Liver (tissue), 9 donors: ENCODE measurements around the gene EMID1. TPM values are rescaled to one million over a fixed set of nuclear protein-coding genes. Genes with fewer than 3 reads are reported as not detected.
"Not testable (repeated sequence)": the region's sequence is repeated elsewhere in the genome, so short reads cannot be mapped to it uniquely, and the experiment has no call there.

Experiments used
- DNase-seq: peaks from one replicate; pipeline ENCODE4 v3.0.0-alpha.2; 2017; ENCODE audit warnings: low spot score
- H3K27ac ChIP-seq, 2 donors: one replicate each; pipeline ENCODE4 v1.7.0; 2013; ENCODE audit warnings: inconsistent platforms in 2 of 2, low read length in 2 of 2, control low read depth in 1 of 2, low read depth in 1 of 2, mild to moderate bottlenecking in 1 of 2
- H3K27me3 ChIP-seq, 4 donors: one replicate each; pipeline versions ENCODE4 v1.6.1 to v1.7.0; 2013; ENCODE audit warnings: low read length in 3 of 4, inconsistent platforms in 1 of 4, mild to moderate bottlenecking in 1 of 4, moderate library complexity in 1 of 4; ENCODE audit not compliant: control insufficient read depth in 4 of 4, insufficient read depth in 4 of 4
- H3K36me3 ChIP-seq, 4 donors: one replicate each; pipeline versions ENCODE4 v1.6.1 to v1.7.0; 2013; ENCODE audit warnings: low read length in 3 of 4, mild to moderate bottlenecking in 3 of 4, low read depth in 1 of 4, moderate library complexity in 1 of 4; ENCODE audit not compliant: control insufficient read depth in 4 of 4, insufficient read depth in 3 of 4
- H3K4me1 ChIP-seq, 4 donors: one replicate each; pipeline versions ENCODE4 v1.6.1 to v1.7.0; 2013; ENCODE audit warnings: low read length in 3 of 4, mild to moderate bottlenecking in 3 of 4, moderate library complexity in 1 of 4; ENCODE audit not compliant: control insufficient read depth in 4 of 4, insufficient read depth in 4 of 4
- H3K4me3 ChIP-seq, 3 donors: one replicate each; pipeline versions ENCODE4 v1.6.1 to v1.7.0; 2013; ENCODE audit warnings: low read length in 3 of 3, control low read depth in 1 of 3, low read depth in 1 of 3, mild to moderate bottlenecking in 1 of 3
- H3K9ac ChIP-seq, 2 donors: one replicate each; pipeline ENCODE4 v1.7.0; 2013; ENCODE audit warnings: low read length in 2 of 2, mild to moderate bottlenecking in 2 of 2, moderate library complexity in 2 of 2, control low read depth in 1 of 2, low read depth in 1 of 2
- H3K9me3 ChIP-seq, 4 donors: one replicate each; pipeline versions ENCODE4 v1.6.1 to v1.7.0; 2013; ENCODE audit warnings: low read length in 3 of 4; ENCODE audit not compliant: control insufficient read depth in 4 of 4
- ATF3 ChIP-seq: IDR thresholded peaks from 2 replicates; pipeline ENCODE4 v1.6.1; 2016; ENCODE audit warnings: antibody characterized with exemption
- CTCF ChIP-seq: fragments of 150-350 bp; IDR thresholded peaks from 2 replicates; pipeline ENCODE4 v1.5.1; 2017; ENCODE audit warnings: improper control_type of control experiment, low read depth, low read length; ENCODE audit not compliant: missing input control
- EGR1 ChIP-seq, 2 donors: IDR thresholded peaks; 2 replicates each; pipeline ENCODE4 v1.6.1; 2016 to 2018; ENCODE audit warnings: antibody characterized with exemption in 2 of 2, low read depth in 2 of 2
- FOXA1 ChIP-seq: IDR thresholded peaks from 2 replicates; pipeline ENCODE4 v1.6.1; 2016; ENCODE audit warnings: antibody characterized with exemption
- FOXA2 ChIP-seq: IDR thresholded peaks from 2 replicates; pipeline ENCODE4 v1.6.1; 2016; ENCODE audit warnings: antibody characterized with exemption
- GABPA ChIP-seq, 2 donors: IDR thresholded peaks in 1 of 2; conservative IDR thresholded peaks in 1 of 2; 2 replicates each; pipeline ENCODE4 v1.6.1; 2016; ENCODE audit warnings: antibody characterized with exemption in 2 of 2, mild to moderate bottlenecking in 1 of 2, moderate library complexity in 1 of 2
- HNF4A ChIP-seq, 2 donors: conservative IDR thresholded peaks; 2 replicates each; pipeline ENCODE4 v1.6.1; 2016; ENCODE audit warnings: antibody characterized with exemption in 2 of 2, mild to moderate bottlenecking in 2 of 2
- MAX ChIP-seq: IDR thresholded peaks from 2 replicates; pipeline ENCODE4 v1.6.1; 2016; ENCODE audit warnings: antibody characterized with exemption
- NR2F2 ChIP-seq: IDR thresholded peaks from 2 replicates; pipeline ENCODE4 v1.6.1; 2016; ENCODE audit warnings: antibody characterized with exemption
- REST ChIP-seq: IDR thresholded peaks from 2 replicates; pipeline ENCODE4 v1.6.1; 2016; ENCODE audit warnings: antibody characterized with exemption, mild to moderate bottlenecking
- RXRA ChIP-seq, 2 donors: IDR thresholded peaks; 2 replicates each; pipeline ENCODE4 v1.6.1; 2017 to 2018; ENCODE audit warnings: antibody characterized with exemption in 2 of 2, mild to moderate bottlenecking in 1 of 2
- SP1 ChIP-seq: IDR thresholded peaks from 2 replicates; pipeline ENCODE4 v1.6.1; 2018; ENCODE audit warnings: antibody characterized with exemption, mild to moderate bottlenecking
- TAF1 ChIP-seq: conservative IDR thresholded peaks from 2 replicates; pipeline ENCODE4 v1.6.1; 2016; ENCODE audit warnings: antibody characterized with exemption, mild to moderate bottlenecking
- WGBS: extraction: QIAGEN DNeasy Blood & Tissue Kit; methylation state at CpG from one replicate; pipeline ENCODE4 v1.1.7; 2013; 5-methylcytosine and 5-hydroxymethylcytosine counted together
- polyA plus RNA-seq, 2 donors: library from polyadenylated mRNA; stranded (reverse) in 1 of 2; unstranded in 1 of 2; fragments of 200-250 nt in 1 of 2; fragments of >200 nt in 1 of 2; fragmentation: Nextera tagmentation in 1 of 2; extraction: Ambion mirVana in 1 of 2; gene quantifications; one replicate each; pipeline versions ENCODE4 v1.2.1 to v1.2.3, GENCODE V29; 2013 to 2015
- total RNA-seq, 2 donors: library from RNA; depleted of rRNA; stranded (reverse); fragments of >200 nt; gene quantifications; one replicate each; pipeline ENCODE4 v1.2.3, GENCODE V29; 2014
- donor health status: healthy.
- donor health status: healthy.
- donor health status: healthy.
- donor health status: healthy.
- donor health status: healthy.

Gene EMID1
- total and polyA plus RNA-seq, 4 donors: 0.89 to 8.9 (median 2.1) TPM

GRCh38 chr22:29218758-29219408 lies 13.2 kb downstream of the EMID1 start:
- H3K27ac ChIP-seq: no peak overlapping the region
- H3K27me3 ChIP-seq: no peaks in the 10 kb centered on the region
- WGBS: 91% methylated on average over 11 of the region's 11 CpGs
- H3K36me3 ChIP-seq: no peaks in the 10 kb centered on the region
- DNase-seq: no peak
- H3K9ac ChIP-seq: no peak overlapping the region
- TF ChIP-seq FOXA2: no peak
- TF ChIP-seq GABPA (IDR thresholded peaks at IDR 0.05 in 1 of 2, conservative IDR thresholded peaks at IDR 0.05 in 1 of 2): no peak
- TF ChIP-seq TAF1: no peak
- no peak for TF ChIP-seq FOXA1
- TF ChIP-seq NR2F2: no peak
- TF ChIP-seq CTCF: no peak
- no peak for TF ChIP-seq SP1
- no peak for TF ChIP-seq ATF3
- TF ChIP-seq REST: no peak
- TF ChIP-seq MAX: no peak
- no peak for TF ChIP-seq HNF4A (conservative IDR thresholded peaks at IDR 0.05)
- TF ChIP-seq RXRA (IDR thresholded peaks at IDR 0.05): no peak
- no peak for TF ChIP-seq EGR1 (IDR thresholded peaks at IDR 0.05; ENCODE audit: low read depth in 2 of 2)
- H3K4me1 ChIP-seq: peaks cover 0 to 27% (median 19%) of the 10 kb centered on the region in 4 donors
- no peaks in the 10 kb centered on the region for H3K9me3 ChIP-seq
- H3K4me3 ChIP-seq: no peak overlapping the region

- H3K27ac ChIP-seq, H3K36me3 ChIP-seq: not testable (repeated sequence)
These were observed 13.7 kb downstream of the EMID1 start for GRCh38 chr22:29219409-29219782.

More at GRCh38 chr22:29219409-29219782, 13.7 kb downstream of the EMID1 start:
- H3K9ac ChIP-seq, DNase-seq, H3K4me3 ChIP-seq, H3K9me3 ChIP-seq, H3K27me3 ChIP-seq: not testable (repeated sequence)
- WGBS: 88% methylated on average over 2 of the region's 2 CpGs
- H3K4me1 ChIP-seq: peaks cover 0 to 27% (median 19%) of the 10 kb centered on the region in 4 donors
